Astrocyte of the hippocampus (primary cell): ENCODE results near the gene PABPC1L2B.
"Not testable (repeated sequence)": the region's sequence is repeated elsewhere in the genome, so short reads cannot be mapped to it uniquely, and the experiment has no call there.

Experiments used
- DNase-seq: peaks from one replicate; pipeline ENCODE4 v3.0.0; 2011; ENCODE audit warnings: low read depth, low spot score

PABPC1L2B gene

GRCh38 chrX:73002733-73003132, at the start of gene PABPC1L2B:
Gene PABPC1L2B, plus strand, starts transcription at chrX:73002939. Its CDS starts 704 bp downstream, at chrX:73003643.
- not testable (repeated sequence) for DNase-seq

- DNase-seq = not testable (repeated sequence)
These were observed 42.8 kb upstream of the PABPC1L2B start for GRCh38 chrX:72959971-72960370.

GRCh38 chrX:72971859-72972258, 30.9 kb upstream of the PABPC1L2B start:
- DNase-seq = not testable (repeated sequence)

- not testable (repeated sequence) for DNase-seq
These were observed 27.9 kb upstream of the PABPC1L2B start for GRCh38 chrX:72974885-72975284.

- not testable (repeated sequence) for DNase-seq
These were observed 21.8 kb upstream of the PABPC1L2B start for GRCh38 chrX:72980894-72981469.

GRCh38 chrX:73004032-73004431, 1.3 kb downstream of the PABPC1L2B start:
- DNase-seq = not testable (repeated sequence)

- DNase-seq = no peak
These were observed 18.8 kb downstream of the PABPC1L2B start for GRCh38 chrX:73021361-73022092.

- DNase-seq = not testable (repeated sequence)
These were observed 19.3 kb downstream of the PABPC1L2B start for GRCh38 chrX:73022093-73022445.

GRCh38 chrX:73028876-73029275, 26.1 kb downstream of the PABPC1L2B start:
- DNase-seq = no peak
